NCI-H2107 treated with DMSO at 0.1 percent for 48 hours (cell line): ENCODE results near the gene DHRSX.

Experiments used
- DNase-seq: peaks from one replicate; lab custom pipeline; 2025; ENCODE audit not compliant: unreplicated experiment; lab: John Stamatoyannopoulos, UW

Gene DHRSX

GRCh38 chrX:2172359-2172758 is 328.4 kb downstream of the DHRSX start:
- DNase-seq, result no peak
